ENCODE measurements around the gene MMS22L.

DNA sequence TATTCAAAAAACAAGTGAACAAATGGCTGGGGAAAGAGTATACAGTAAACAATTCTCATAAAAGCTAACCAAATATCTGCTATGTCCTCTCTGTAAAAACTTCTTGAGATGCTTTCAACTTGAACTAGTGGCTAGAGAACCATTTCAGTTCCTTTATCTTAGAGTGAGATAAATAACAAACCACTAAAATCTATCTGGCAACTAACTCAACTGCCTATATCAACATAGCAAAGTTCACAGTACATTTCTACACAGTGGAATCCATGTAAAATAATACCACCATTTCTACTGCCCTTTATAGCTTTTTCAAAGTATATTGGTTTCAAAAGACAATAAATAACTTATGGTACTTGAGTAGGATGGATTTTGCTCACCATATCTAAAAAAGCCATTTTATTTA, 95.1 kb downstream of the MMS22L start:
- TF ChIP-seq EP300 (IDR thresholded peaks at IDR 0.05), result no peak
- TF ChIP-seq, protein P1, sequence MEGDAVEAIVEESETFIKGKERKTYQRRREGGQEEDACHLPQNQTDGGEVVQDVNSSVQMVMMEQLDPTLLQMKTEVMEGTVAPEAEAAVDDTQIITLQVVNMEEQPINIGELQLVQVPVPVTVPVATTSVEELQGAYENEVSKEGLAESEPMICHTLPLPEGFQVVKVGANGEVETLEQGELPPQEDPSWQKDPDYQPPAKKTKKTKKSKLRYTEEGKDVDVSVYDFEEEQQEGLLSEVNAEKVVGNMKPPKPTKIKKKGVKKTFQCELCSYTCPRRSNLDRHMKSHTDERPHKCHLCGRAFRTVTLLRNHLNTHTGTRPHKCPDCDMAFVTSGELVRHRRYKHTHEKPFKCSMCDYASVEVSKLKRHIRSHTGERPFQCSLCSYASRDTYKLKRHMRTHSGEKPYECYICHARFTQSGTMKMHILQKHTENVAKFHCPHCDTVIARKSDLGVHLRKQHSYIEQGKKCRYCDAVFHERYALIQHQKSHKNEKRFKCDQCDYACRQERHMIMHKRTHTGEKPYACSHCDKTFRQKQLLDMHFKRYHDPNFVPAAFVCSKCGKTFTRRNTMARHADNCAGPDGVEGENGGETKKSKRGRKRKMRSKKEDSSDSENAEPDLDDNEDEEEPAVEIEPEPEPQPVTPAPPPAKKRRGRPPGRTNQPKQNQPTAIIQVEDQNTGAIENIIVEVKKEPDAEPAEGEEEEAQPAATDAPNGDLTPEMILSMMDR (IDR thresholded peaks at IDR 0.05), result no peak
- no peak for TF ChIP-seq RNF2 (IDR thresholded peaks at IDR 0.05; ENCODE audit: borderline replicate concordance, low read depth)
- no peak for TF ChIP-seq SMC3 (IDR thresholded peaks at IDR 0.05)
- no peak for TF ChIP-seq JUNB (IDR thresholded peaks at IDR 0.05)
- TF ChIP-seq PHF8 (IDR thresholded peaks at IDR 0.05; ENCODE audit: borderline replicate concordance, low read depth), result no peak
- TF ChIP-seq, protein P2, sequence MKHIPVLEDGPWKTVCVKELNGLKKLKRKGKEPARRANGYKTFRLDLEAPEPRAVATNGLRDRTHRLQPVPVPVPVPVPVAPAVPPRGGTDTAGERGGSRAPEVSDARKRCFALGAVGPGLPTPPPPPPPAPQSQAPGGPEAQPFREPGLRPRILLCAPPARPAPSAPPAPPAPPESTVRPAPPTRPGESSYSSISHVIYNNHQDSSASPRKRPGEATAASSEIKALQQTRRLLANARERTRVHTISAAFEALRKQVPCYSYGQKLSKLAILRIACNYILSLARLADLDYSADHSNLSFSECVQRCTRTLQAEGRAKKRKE (CRISPR knock-in tag; IDR thresholded peaks at IDR 0.05; ENCODE audit: low read depth), result no peak

All from A549 (cell line).